K562 (cell line): ENCODE results near the gene FBXW8. TPM values are rescaled to one million over a fixed set of nuclear protein-coding genes. Genes with fewer than 3 reads are reported as not detected.

Source experiments
- CTCFL ChIP-seq: IDR thresholded peaks from 2 replicates; pipeline ENCODE4 v1.6.1; 2011; ENCODE audit warnings: borderline replicate concordance, low read depth, mild to moderate bottlenecking, moderate library complexity, low read length; ENCODE audit not compliant: insufficient read depth, poor library complexity, severe bottlenecking
- FOXM1 ChIP-seq, 2 experiments: fragments of 450-650 bp in 1 of 2; sonication (generic) in 1 of 2; formaldehyde crosslinking in 1 of 2; IDR thresholded peaks; 2 replicates each; pipeline versions ENCODE4 v1.6.1 to v1.9.0; 2017 to 2022; ENCODE audit warnings: low read depth in 2 of 2, mild to moderate bottlenecking in 2 of 2, missing genetic modification reagents in 1 of 2, moderate library complexity in 1 of 2
- HDAC2 ChIP-seq: fragments of 450-650 bp; IDR thresholded peaks from 2 replicates; pipeline ENCODE4 v1.6.1; 2016; ENCODE audit warnings: mild to moderate bottlenecking
- HMGXB4 ChIP-seq: sonication (generic); formaldehyde crosslinking; IDR thresholded peaks from 2 replicates; pipeline ENCODE4 v1.8.1; 2023; ENCODE audit warnings: mild to moderate bottlenecking, missing genetic modification reagents
- IRF9 ChIP-seq: fragments of 450-650 bp; IDR thresholded peaks from 2 replicates; pipeline ENCODE4 v1.6.1; 2016; ENCODE audit warnings: missing biosample characterization, missing genetic modification characterization
- MECOM ChIP-seq: fragments of 250-450 bp; sonication (Bioruptor Pico); IDR thresholded peaks from 2 replicates; pipeline ENCODE4 v1.8.0; 2022; ENCODE audit warnings: inconsistent platforms
- MIER1 ChIP-seq: fragments of 450-650 bp; IDR thresholded peaks from 2 replicates; pipeline ENCODE4 v1.6.1; 2016; ENCODE audit warnings: antibody characterized with exemption, mild to moderate bottlenecking, low read depth
- MTA1 ChIP-seq: fragments of 450-650 bp; IDR thresholded peaks from 2 replicates; pipeline ENCODE4 v1.6.1; 2017; ENCODE audit warnings: borderline replicate concordance
- MYBL2 ChIP-seq, 2 experiments: fragments of 450-650 bp in 1 of 2; sonication (generic) in 1 of 2; formaldehyde crosslinking in 1 of 2; IDR thresholded peaks; 2 replicates each; pipeline versions ENCODE4 v1.6.1 to v1.8.1; 2017 to 2022; ENCODE audit warnings: borderline replicate concordance in 1 of 2, inconsistent platforms in 1 of 2, low read depth in 1 of 2, mild to moderate bottlenecking in 1 of 2, missing genetic modification reagents in 1 of 2, moderate library complexity in 1 of 2
- MYC ChIP-seq, 2 experiments: fragments of 250-450 bp in 1 of 2; sonication (Bioruptor Pico) in 1 of 2; IDR thresholded peaks; 2 replicates each; pipeline versions ENCODE4 v1.5.1 to v1.6.1; 2012 to 2021; ENCODE audit warnings: low read depth in 2 of 2, borderline replicate concordance in 1 of 2, improper control_type of control experiment in 1 of 2, low read length in 1 of 2, mild to moderate bottlenecking in 1 of 2, moderate library complexity in 1 of 2
- PHF21A ChIP-seq: fragments of 450-650 bp; IDR thresholded peaks from 2 replicates; pipeline ENCODE4 v1.6.1; 2017; ENCODE audit warnings: low read depth, borderline replicate concordance
- PRMT5 ChIP-seq: sonication (generic); formaldehyde crosslinking; IDR thresholded peaks from 2 replicates; pipeline ENCODE4 v1.5.0; 2020; ENCODE audit warnings: missing genetic modification reagents
- SIRT6 ChIP-seq: IDR thresholded peaks from one replicate; pipeline ENCODE4 v1.6.1; 2012; ENCODE audit warnings: low read depth, mild to moderate bottlenecking, control low read depth, inconsistent platforms, low read length, moderate library complexity
- SMAD2 ChIP-seq: fragments of 150-350 bp; IDR thresholded peaks from 2 replicates; pipeline ENCODE4 v1.6.1; 2014; ENCODE audit warnings: low read depth, mild to moderate bottlenecking, low read length
- SRSF1 ChIP-seq: fragments of 200-400 bp; formaldehyde crosslinking; IDR thresholded peaks from 2 replicates; pipeline ENCODE4 v1.6.1; 2017; ENCODE audit warnings: mild to moderate bottlenecking, low read depth, low read length, moderate library complexity
- TCF7 ChIP-seq: sonication (generic); IDR thresholded peaks from 2 replicates; pipeline ENCODE4 v1.6.1; 2016; ENCODE audit warnings: antibody characterized with exemption, borderline replicate concordance
- ZNF592 ChIP-seq: fragments of 450-650 bp; IDR thresholded peaks from 2 replicates; pipeline ENCODE4 v1.6.1; 2017; ENCODE audit warnings: antibody characterized with exemption, mild to moderate bottlenecking
- polyA plus RNA-seq, 8 experiments: library from polyadenylated mRNA; depleted of rRNA in 4 of 8; stranded (reverse) in 5 of 8; unstranded in 3 of 8; fragments of >200 nt; fragmentation: Nextera tagmentation in 2 of 8; fragmentation: Illumina TruSeq in 1 of 8; extraction: Ambion mirVana in 2 of 8; extraction: Trizol in 1 of 8; gene quantifications; 2 replicates each; pipeline versions ENCODE4 v1.2.1 to v1.2.3, GENCODE V29; 2011 to 2014; ENCODE audit warnings: inconsistent platforms in 1 of 8, missing spikeins in 1 of 8
- total RNA-seq, 7 experiments: library from RNA; depleted of rRNA in 6 of 7; stranded (reverse); fragments of >200 nt in 6 of 7; fragmentation: Illumina TruSeq in 2 of 7; extraction: Trizol in 2 of 7; gene quantifications; 2 replicates each; pipeline versions ENCODE4 v1.2.1 to v1.2.3, GENCODE V29; 2011 to 2021; ENCODE audit warnings: low replicate concordance in 1 of 7

FBXW8 gene
- total and polyA plus RNA-seq, 9 of the 15 experiments (the other 6 are each of a cell fraction or from before 2014, with no cell fraction given) = 0.58 to 8.3 (median 4.4) TPM

GRCh38 chr12:117042171-117042842 is 131.6 kb downstream of the FBXW8 start (continued):
- TF ChIP-seq HMGXB4 (CRISPR knock-in tag) (no peak), SMAD2 (no peak), SIRT6 (no peak), PHF21A (peak; percentile 75; the same call in 1 of the 2 replicates), IRF9 (tag) (no peak), MIER1 (no peak), CTCFL (no peak), SRSF1 (no peak), MYBL2 (IDR thresholded peaks at IDR 0.05; ENCODE audit: low read depth) (peak; percentile 12; the same call in 1 of the 2 replicates), MYBL2 (CRISPR knock-in tag; IDR thresholded peaks at IDR 0.05; ENCODE audit: borderline replicate concordance) (no peak), ZNF592 (peak; percentile 88), HDAC2 (peak; percentile 97), PRMT5 (CRISPR knock-in tag) (no peak), TCF7 (peak; percentile 91; the same call in 1 of the 2 replicates), MYC (IDR thresholded peaks at IDR 0.05; ENCODE audit: low read depth, low read length) (peak; percentile 94), MYC (CRISPR knock-in tag; IDR thresholded peaks at IDR 0.05; ENCODE audit: borderline replicate concordance, low read depth) (no peak), MECOM (CRISPR knock-in tag) (peak; percentile 84), FOXM1 (IDR thresholded peaks at IDR 0.05; ENCODE audit: low read depth) (peak; percentile 98), FOXM1 (CRISPR knock-in tag; IDR thresholded peaks at IDR 0.05; ENCODE audit: low read depth) (no peak; the same call in 1 of the 2 replicates), MTA1 (peak; percentile 94)
